Breast epithelium (tissue), 4 donors: ENCODE data around the gene ACACA. TPM values are rescaled to one million over a fixed set of nuclear protein-coding genes. Genes with fewer than 3 reads are reported as not detected.

Source experiments
- DNase-seq, 2 donors: peaks; one replicate each; pipeline ENCODE4 v3.0.0-alpha.2; 2019; ENCODE audit warnings: low spot score in 2 of 2
- H3K27ac ChIP-seq, 2 donors: fragments of 200-600 bp; sonication (generic) in 1 of 2; one replicate each; pipeline ENCODE4 v1.5.1; 2016 to 2019; ENCODE audit warnings: mild to moderate bottlenecking in 1 of 2
- H3K27me3 ChIP-seq, 2 donors: fragments of 200-600 bp; sonication (generic) in 1 of 2; one replicate each; pipeline versions ENCODE4 v1.5.1 to v1.6.0; 2017 to 2019; ENCODE audit warnings: control low read depth in 1 of 2, mild to moderate bottlenecking in 1 of 2
- H3K36me3 ChIP-seq: fragments of 200-600 bp; one replicate; pipeline ENCODE4 v1.5.1; 2019
- H3K4me1 ChIP-seq, 2 donors: fragments of 200-600 bp; sonication (generic); one replicate each; pipeline ENCODE4 v1.5.1; 2016 to 2019; ENCODE audit warnings: control low read depth in 1 of 2
- H3K4me3 ChIP-seq, 3 donors: fragments of 200-600 bp; sonication (generic); 1 replicate in 2 of 3; 2 replicates in 1 of 3; pipeline ENCODE4 v1.5.1; 2016 to 2019; ENCODE audit warnings: mild to moderate bottlenecking in 3 of 3, moderate library complexity in 2 of 3
- H3K9me3 ChIP-seq, 2 donors: fragments of 200-600 bp; sonication (generic) in 1 of 2; one replicate each; pipeline ENCODE4 v1.5.1; 2016 to 2019; ENCODE audit warnings: control low read depth in 1 of 2
- POLR2A ChIP-seq: fragments of 450-650 bp; IDR thresholded peaks from one replicate; pipeline ENCODE4 v1.6.1; 2016; ENCODE audit warnings: antibody characterized with exemption, mild to moderate bottlenecking, moderate library complexity
- POLR2AphosphoS5 ChIP-seq, 3 donors: sonication (generic); formaldehyde crosslinking; IDR thresholded peaks; one replicate each; pipeline ENCODE4 v1.6.1; 2017; ENCODE audit warnings: antibody characterized with exemption in 3 of 3
- intact Hi-C: fragments of 100-400 bp; cut with DNase I; formaldehyde crosslinking; loops from one replicate; pipeline ENCODE4 v1.15.1; 2023; ENCODE audit warnings: low total_unique reads
- total RNA-seq, 3 donors: library from RNA; depleted of rRNA; stranded (reverse); fragments of >200 nt; gene quantifications; one replicate each; pipeline ENCODE4 v1.1.0, GENCODE V29; 2016
- TF ChIP-seq, protein P1 (sequence below), 3 donors: fragments of 450-650 bp; IDR thresholded peaks; one replicate each; pipeline ENCODE4 v1.5.1; 2016 to 2017; ENCODE audit warnings: antibody characterized with exemption in 3 of 3, mild to moderate bottlenecking in 3 of 3, moderate library complexity in 3 of 3

ACACA gene
- total RNA-seq, 3 donors from 2014 or later: 32.8 to 46.5 (median 36.1) TPM

DNA sequence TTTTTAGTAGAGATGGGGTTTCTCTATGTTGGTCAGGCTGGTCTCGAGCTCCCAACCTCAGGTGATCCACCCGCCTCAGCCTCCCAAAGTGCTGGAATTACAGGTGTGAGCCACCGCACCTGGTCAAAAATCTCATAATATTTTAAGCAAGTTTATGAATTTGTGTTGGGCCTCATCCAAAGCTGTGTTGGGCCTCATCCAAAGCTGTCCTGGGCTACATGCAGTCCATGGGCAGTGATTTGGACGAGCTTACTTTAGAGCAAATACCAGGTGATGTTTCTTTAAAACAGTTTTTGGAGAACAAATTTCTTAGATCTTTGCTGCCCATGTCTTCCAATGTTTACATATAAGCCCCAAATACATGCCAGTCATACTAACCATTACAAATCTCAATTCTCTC is 115.3 kb downstream of the ACACA start:
- TF ChIP-seq POLR2AphosphoS5 (IDR thresholded peaks at IDR 0.05) (no peak), POLR2A (no peak)
- TF ChIP-seq, protein P1, sequence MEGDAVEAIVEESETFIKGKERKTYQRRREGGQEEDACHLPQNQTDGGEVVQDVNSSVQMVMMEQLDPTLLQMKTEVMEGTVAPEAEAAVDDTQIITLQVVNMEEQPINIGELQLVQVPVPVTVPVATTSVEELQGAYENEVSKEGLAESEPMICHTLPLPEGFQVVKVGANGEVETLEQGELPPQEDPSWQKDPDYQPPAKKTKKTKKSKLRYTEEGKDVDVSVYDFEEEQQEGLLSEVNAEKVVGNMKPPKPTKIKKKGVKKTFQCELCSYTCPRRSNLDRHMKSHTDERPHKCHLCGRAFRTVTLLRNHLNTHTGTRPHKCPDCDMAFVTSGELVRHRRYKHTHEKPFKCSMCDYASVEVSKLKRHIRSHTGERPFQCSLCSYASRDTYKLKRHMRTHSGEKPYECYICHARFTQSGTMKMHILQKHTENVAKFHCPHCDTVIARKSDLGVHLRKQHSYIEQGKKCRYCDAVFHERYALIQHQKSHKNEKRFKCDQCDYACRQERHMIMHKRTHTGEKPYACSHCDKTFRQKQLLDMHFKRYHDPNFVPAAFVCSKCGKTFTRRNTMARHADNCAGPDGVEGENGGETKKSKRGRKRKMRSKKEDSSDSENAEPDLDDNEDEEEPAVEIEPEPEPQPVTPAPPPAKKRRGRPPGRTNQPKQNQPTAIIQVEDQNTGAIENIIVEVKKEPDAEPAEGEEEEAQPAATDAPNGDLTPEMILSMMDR (IDR thresholded peaks at IDR 0.05): no peak
- Histone ChIP-seq H3K27ac (no peak overlapping the region), H3K36me3 (no peaks in the 10 kb centered on the region), H3K27me3 (no peaks in the 10 kb centered on the region), H3K4me3 (no peak overlapping the region), H3K9me3 (no peaks in the 10 kb centered on the region), H3K4me1 (no peaks in the 10 kb centered on the region)
- intact Hi-C loops: no loop called here
- DNase-seq: no peak

DNA sequence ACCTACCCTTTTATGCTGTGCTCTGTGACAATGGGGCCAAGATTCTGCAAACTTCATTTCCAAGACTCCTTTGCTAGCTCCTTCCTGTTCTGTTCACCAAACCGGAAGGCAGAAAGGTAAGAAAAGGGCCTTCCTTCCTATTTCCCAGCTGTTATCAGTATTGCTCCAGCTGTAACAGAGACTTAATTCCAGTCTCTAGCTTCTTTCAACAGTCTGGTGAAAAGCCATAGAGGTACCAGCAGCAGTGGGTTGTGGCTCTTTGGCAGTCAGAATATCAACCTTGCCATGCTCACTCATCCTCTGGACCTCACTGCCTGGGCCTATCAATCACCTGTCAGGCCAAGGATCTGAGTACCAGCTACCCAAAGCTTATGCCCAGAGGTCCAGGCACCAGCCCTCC is 120.2 kb downstream of the ACACA start:
- no peak for DNase-seq
- H3K27me3 ChIP-seq: no peaks in the 10 kb centered on the region
- no peaks in the 10 kb centered on the region for H3K4me1 ChIP-seq
- no peak overlapping the region for H3K4me3 ChIP-seq
- intact Hi-C loops: no loop called here
- no peak overlapping the region for H3K27ac ChIP-seq
- no peaks in the 10 kb centered on the region for H3K9me3 ChIP-seq
- TF ChIP-seq POLR2AphosphoS5 (IDR thresholded peaks at IDR 0.05): no peak
- TF ChIP-seq, protein P1 (IDR thresholded peaks at IDR 0.05): no peak
- no peak for TF ChIP-seq POLR2A
- no peaks in the 10 kb centered on the region for H3K36me3 ChIP-seq

DNA sequence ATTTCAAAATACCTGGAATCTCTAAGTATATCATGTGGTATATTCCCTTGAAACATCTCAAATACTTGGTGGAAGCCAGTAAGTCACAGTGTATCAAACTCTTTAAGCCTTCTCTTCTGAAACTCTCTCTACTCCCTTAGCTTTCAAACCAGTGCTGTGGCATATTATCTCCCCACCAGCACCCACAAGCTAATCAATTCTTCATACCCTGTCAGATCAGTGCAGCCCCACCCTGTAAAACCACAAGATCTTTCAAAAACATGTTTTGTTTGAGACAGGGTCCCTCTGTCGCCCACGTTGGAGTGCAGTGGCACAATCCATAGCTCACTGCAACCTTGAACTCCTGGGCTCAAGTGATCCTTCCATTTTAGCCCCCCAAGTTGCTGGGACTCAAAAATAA is 122.4 kb downstream of the ACACA start:
- Histone ChIP-seq H3K27ac (no peak overlapping the region), H3K27me3 (no peaks in the 10 kb centered on the region), H3K4me1 (no peaks in the 10 kb centered on the region), H3K36me3 (no peaks in the 10 kb centered on the region), H3K4me3 (no peak overlapping the region), H3K9me3 (no peaks in the 10 kb centered on the region)
- intact Hi-C loops: no loop called here
- no peak for DNase-seq
- no peak for TF ChIP-seq POLR2AphosphoS5 (IDR thresholded peaks at IDR 0.05)
- TF ChIP-seq POLR2A: no peak
- TF ChIP-seq, protein P1 (IDR thresholded peaks at IDR 0.05): no peak

DNA sequence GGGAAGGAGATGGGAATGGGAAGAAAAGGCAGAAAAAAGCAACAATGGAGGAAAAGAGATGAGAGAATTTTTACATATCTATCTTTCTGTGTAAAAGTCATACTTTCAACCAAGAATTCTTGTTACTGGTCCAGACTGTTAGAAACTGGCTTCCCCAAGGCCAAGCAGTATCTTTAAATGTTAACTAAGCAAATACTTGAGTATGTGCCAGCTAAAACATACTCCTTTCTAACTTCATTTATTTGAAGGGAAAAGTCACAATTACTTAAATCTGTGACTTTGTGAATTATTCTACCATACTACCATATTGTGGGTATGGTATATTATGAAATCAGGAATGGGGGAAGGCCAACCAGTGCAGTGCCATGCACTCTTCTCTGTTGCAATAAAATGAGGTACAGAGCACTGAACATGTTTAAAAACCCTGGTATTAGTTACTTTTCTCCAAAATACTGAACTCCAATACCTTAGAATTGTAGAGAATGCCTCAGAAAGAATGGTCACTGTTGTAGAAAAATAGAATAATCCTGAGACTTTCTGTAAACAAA is 123.1 kb downstream of the ACACA start:
- Histone ChIP-seq H3K27me3 (no peaks in the 10 kb centered on the region), H3K27ac (no peak overlapping the region), H3K4me3 (no peak overlapping the region), H3K4me1 (no peaks in the 10 kb centered on the region), H3K36me3 (no peaks in the 10 kb centered on the region), H3K9me3 (no peaks in the 10 kb centered on the region)
- DNase-seq: no peak
- TF ChIP-seq POLR2AphosphoS5 (IDR thresholded peaks at IDR 0.05): no peak
- TF ChIP-seq, protein P1 (IDR thresholded peaks at IDR 0.05): no peak
- no peak for TF ChIP-seq POLR2A
- intact Hi-C loops: no loop called here

DNA sequence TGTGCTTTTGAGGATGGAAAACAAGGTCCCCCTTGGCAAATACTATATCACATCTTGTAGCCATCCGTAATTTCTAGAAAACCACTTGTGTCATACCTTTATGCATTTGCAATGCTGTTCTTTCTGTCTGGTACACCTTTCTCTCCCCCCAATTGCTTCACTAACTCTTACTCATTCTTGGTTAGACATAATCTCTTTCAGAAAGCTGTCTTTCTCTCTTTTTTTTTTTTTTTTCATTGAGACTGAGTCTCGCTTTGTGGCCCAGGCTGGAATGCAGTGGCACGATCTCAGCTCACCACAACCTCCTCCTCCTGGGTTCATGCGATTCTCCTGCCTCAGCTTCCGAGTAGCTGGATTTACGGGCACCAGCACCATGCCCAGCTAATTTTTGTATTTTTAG is 125.8 kb downstream of the ACACA start:
- Histone ChIP-seq H3K4me3 (no peak overlapping the region), H3K27ac (no peak overlapping the region), H3K4me1 (no peaks in the 10 kb centered on the region), H3K36me3 (no peaks in the 10 kb centered on the region), H3K9me3 (no peaks in the 10 kb centered on the region), H3K27me3 (no peaks in the 10 kb centered on the region)
- intact Hi-C loops: no loop called here
- DNase-seq: no peak
- no peak for TF ChIP-seq POLR2AphosphoS5 (IDR thresholded peaks at IDR 0.05)
- TF ChIP-seq, protein P1 (IDR thresholded peaks at IDR 0.05): no peak
